Lower leg skin (tissue), 3 donors: ENCODE data around the gene SCEL.

Experiments used
- CTCF ChIP-seq, 3 donors: fragments of 450-650 bp; IDR thresholded peaks; one replicate each; pipeline ENCODE4 v1.5.1; 2016; ENCODE audit warnings: antibody characterized with exemption in 3 of 3, mild to moderate bottlenecking in 3 of 3, moderate library complexity in 2 of 3
- POLR2A ChIP-seq, 2 donors: fragments of 450-650 bp; IDR thresholded peaks; one replicate each; pipeline ENCODE4 v1.6.1; 2016 to 2017; ENCODE audit warnings: antibody characterized with exemption in 2 of 2, mild to moderate bottlenecking in 1 of 2, moderate library complexity in 1 of 2

GRCh38 chr13:77510156-77510555 is 25.4 kb upstream of the SCEL start:
- no peak for TF ChIP-seq CTCF (IDR thresholded peaks at IDR 0.05)
- TF ChIP-seq POLR2A (IDR thresholded peaks at IDR 0.05) = no peak
